Neural cell (in vitro differentiated cells): Measurements from ENCODE around the gene ADCY2. TPM values are rescaled to one million over a fixed set of nuclear protein-coding genes. Genes with fewer than 3 reads are reported as not detected.

Experiments used
- H2AFZ ChIP-seq: fragments of 200-600, 300-800 bp; sonication (generic), shearing (Covaris generic); 2 replicates; pipeline ENCODE4 v1.6.0; 2014; ENCODE audit warnings: low read depth, mild to moderate bottlenecking, antibody characterized with exemption, low read length, moderate library complexity
- H3F3A ChIP-seq: fragments of 200-600 bp; shearing (Covaris generic); 2 replicates; pipeline ENCODE4 v1.6.1; 2016; ENCODE audit warnings: mild to moderate bottlenecking, moderate library complexity, mixed read lengths, antibody characterized with exemption, low read length; ENCODE audit not compliant: insufficient read depth, poor library complexity, severe bottlenecking
- H3K27ac ChIP-seq: fragments of 200-600, 300-800 bp; sonication (generic), shearing (Covaris generic); 2 replicates; pipeline ENCODE4 v1.5.1; 2014; ENCODE audit warnings: mild to moderate bottlenecking, low read length, moderate library complexity
- H3K27me3 ChIP-seq: fragments of 300-800, 200-600 bp; sonication (generic), shearing (Covaris generic); 2 replicates; pipeline ENCODE4 v1.6.0; 2014; ENCODE audit warnings: mild to moderate bottlenecking, low read depth, low read length, moderate library complexity; ENCODE audit not compliant: insufficient read depth
- H3K36me3 ChIP-seq: fragments of 300-800, 200-600 bp; sonication (generic), shearing (Covaris generic); 2 replicates; pipeline ENCODE4 v1.5.1; 2014; ENCODE audit warnings: mild to moderate bottlenecking, antibody characterized with exemption, low read length, moderate library complexity; ENCODE audit not compliant: insufficient read depth
- H3K4me2 ChIP-seq: fragments of 300-800, 200-600 bp; sonication (generic), shearing (Covaris generic); 2 replicates; pipeline ENCODE4 v1.6.0; 2014; ENCODE audit warnings: mild to moderate bottlenecking, low read length
- H3K4me3 ChIP-seq: fragments of 300-800, 200-600 bp; sonication (generic), shearing (Covaris generic); 2 replicates; pipeline ENCODE4 v1.5.1; 2014; ENCODE audit warnings: mild to moderate bottlenecking, low read length, moderate library complexity
- H3K79me2 ChIP-seq: fragments of 200-600 bp; shearing (Covaris generic); replicated peaks from 2 replicates; pipeline ENCODE4 v1.6.0; 2014; ENCODE audit warnings: mild to moderate bottlenecking, low read length, moderate library complexity; ENCODE audit not compliant: insufficient read depth
- H3K9ac ChIP-seq: fragments of 300-800, 200-600 bp; sonication (generic), shearing (Covaris generic); 2 replicates; pipeline ENCODE4 v1.6.1; 2016; ENCODE audit warnings: mild to moderate bottlenecking, low read length, mixed read lengths
- H3K9me2 ChIP-seq: fragments of 200-600 bp; shearing (Covaris generic); 2 replicates; pipeline ENCODE4 v1.6.1; 2016; ENCODE audit warnings: mild to moderate bottlenecking, low read length, mixed read lengths; ENCODE audit not compliant: insufficient read depth
- H3K9me3 ChIP-seq: fragments of 200-600, 300-800 bp; sonication (generic), shearing (Covaris generic); 2 replicates; pipeline ENCODE4 v1.6.1; 2016; ENCODE audit warnings: mild to moderate bottlenecking, mixed run types, low read length, moderate library complexity, mixed read lengths
- H4K20me1 ChIP-seq: fragments of 200-600 bp; shearing (Covaris generic); 2 replicates; pipeline ENCODE4 v1.6.1; 2016; ENCODE audit warnings: mild to moderate bottlenecking, mixed run types; ENCODE audit not compliant: insufficient read depth
- CTCF ChIP-seq: fragments of 450-650 bp; IDR thresholded peaks from 2 replicates; pipeline ENCODE4 v1.5.1; 2014; ENCODE audit warnings: antibody characterized with exemption, mild to moderate bottlenecking, moderate library complexity; ENCODE audit not compliant: poor library complexity, severe bottlenecking
- EP300 ChIP-seq: fragments of 450-650 bp; conservative IDR thresholded peaks from 2 replicates; pipeline ENCODE4 v1.6.1; 2014; ENCODE audit warnings: antibody characterized with exemption, mild to moderate bottlenecking, moderate library complexity; ENCODE audit not compliant: poor library complexity, severe bottlenecking
- EZH2 ChIP-seq: fragments of 200-600, 300-800 bp; shearing (Covaris generic), sonication (generic); IDR thresholded peaks from 2 replicates; pipeline ENCODE4 v1.6.1; 2014; ENCODE audit warnings: antibody characterized with exemption, low read length, borderline replicate concordance, mild to moderate bottlenecking; ENCODE audit not compliant: insufficient read depth, poor library complexity, severe bottlenecking
- MXI1 ChIP-seq: fragments of 450-650 bp; conservative IDR thresholded peaks from 2 replicates; pipeline ENCODE4 v1.6.1; 2014; ENCODE audit warnings: antibody characterized with exemption, mild to moderate bottlenecking; ENCODE audit not compliant: poor library complexity, severe bottlenecking
- POLR2AphosphoS5 ChIP-seq: IDR thresholded peaks from 2 replicates; pipeline ENCODE4 v1.6.1; 2012
- RAD21 ChIP-seq: fragments of 450-650 bp; conservative IDR thresholded peaks from 2 replicates; pipeline ENCODE4 v1.6.1; 2014; ENCODE audit warnings: antibody characterized with exemption, mild to moderate bottlenecking, moderate library complexity
- REST ChIP-seq: IDR thresholded peaks from 2 replicates; pipeline ENCODE4 v1.6.1; 2012; ENCODE audit warnings: borderline replicate concordance
- SMC3 ChIP-seq: fragments of 450-650 bp; conservative IDR thresholded peaks from 2 replicates; pipeline ENCODE4 v1.6.1; 2014; ENCODE audit warnings: antibody characterized with exemption, mild to moderate bottlenecking, moderate library complexity; ENCODE audit not compliant: poor library complexity
- TAF1 ChIP-seq: IDR thresholded peaks from 2 replicates; pipeline ENCODE4 v1.6.1; 2012; ENCODE audit warnings: low read depth
- polyA plus RNA-seq: library from polyadenylated mRNA; depleted of rRNA; stranded (reverse); fragments of >200 nt; gene quantifications from 2 replicates; pipeline ENCODE4 v1.2.3, GENCODE V29; 2014

ADCY2 gene
- polyA plus RNA-seq, 1 donor from 2014 or later, result 1.9 TPM

DNA sequence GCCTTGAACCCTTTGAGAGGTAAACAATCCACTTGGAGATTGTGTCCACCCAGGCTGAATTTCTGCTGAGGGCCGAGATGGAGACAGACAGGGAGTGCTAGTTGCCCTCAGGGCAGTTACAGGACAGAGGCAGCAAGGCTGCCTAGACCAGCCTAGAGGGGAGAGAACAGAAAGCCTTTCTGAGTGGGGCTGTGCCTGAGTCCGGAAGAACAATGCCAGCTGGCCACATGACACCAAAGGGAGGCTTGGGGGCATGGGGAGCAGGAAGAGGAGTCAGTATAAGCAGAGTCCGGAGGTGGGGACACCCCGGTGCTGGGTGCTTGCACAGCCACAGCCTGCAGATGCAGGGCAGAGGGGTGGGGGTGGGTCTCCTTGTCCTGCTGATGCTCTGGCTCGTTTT, 309.3 kb downstream of the ADCY2 start:
- TF ChIP-seq POLR2AphosphoS5 (no peak), TAF1 (no peak), EP300 (no peak), EZH2 (no peak), CTCF (no peak), MXI1 (no peak)
- Histone ChIP-seq H3K4me2 (no peak overlapping the region), H3K9ac (no peak overlapping the region), H3K36me3 (no peaks in the 10 kb centered on the region), H3K27ac (no peak overlapping the region), H4K20me1 (no peaks in the 10 kb centered on the region), H3K9me3 (no peaks in the 10 kb centered on the region), H2AFZ (no peak overlapping the region), H3K79me2 (no peaks in the 10 kb centered on the region), H3K27me3 (no peaks in the 10 kb centered on the region), H3F3A (no peaks in the 10 kb centered on the region), H3K9me2 (no peaks in the 10 kb centered on the region), H3K4me3 (no peak overlapping the region)

GRCh38 chr5:7705736-7706135, 309.8 kb downstream of the ADCY2 start:
- Histone ChIP-seq H2AFZ (no peak overlapping the region), H4K20me1 (no peaks in the 10 kb centered on the region), H3K9me3 (no peaks in the 10 kb centered on the region), H3K4me2 (no peak overlapping the region), H3K27me3 (no peaks in the 10 kb centered on the region), H3K9ac (no peak overlapping the region), H3K4me3 (no peak overlapping the region), H3K27ac (no peak overlapping the region), H3K79me2 (no peaks in the 10 kb centered on the region), H3K36me3 (no peaks in the 10 kb centered on the region), H3F3A (no peaks in the 10 kb centered on the region), H3K9me2 (no peaks in the 10 kb centered on the region)
- TF ChIP-seq SMC3 (no peak), RAD21 (no peak)

DNA sequence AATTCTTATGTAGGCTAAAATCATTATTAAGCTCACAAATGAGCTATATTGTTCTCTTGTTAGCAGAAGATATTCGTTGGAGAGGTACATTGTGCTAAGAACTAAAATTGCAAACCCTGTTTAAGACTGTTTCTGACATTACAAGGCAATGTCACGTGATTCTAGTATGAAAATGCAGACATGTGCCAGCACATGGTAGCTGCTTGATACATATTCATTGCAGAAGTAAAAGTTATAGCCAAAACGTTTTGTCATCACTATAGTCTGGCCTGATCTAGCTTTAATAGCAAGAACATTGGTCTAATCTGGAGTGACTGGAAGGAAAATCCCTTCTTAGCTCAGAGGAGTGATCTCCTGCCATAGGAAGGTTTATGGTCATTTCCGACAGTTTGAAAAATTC, 310.3 kb downstream of the ADCY2 start:
- Histone ChIP-seq H3K79me2 (no peaks in the 10 kb centered on the region), H3K4me2 (no peak overlapping the region), H2AFZ (no peak overlapping the region), H3K27ac (no peak overlapping the region), H3K4me3 (no peak overlapping the region), H4K20me1 (no peaks in the 10 kb centered on the region), H3K27me3 (no peaks in the 10 kb centered on the region), H3K36me3 (no peaks in the 10 kb centered on the region), H3F3A (no peaks in the 10 kb centered on the region), H3K9me2 (no peaks in the 10 kb centered on the region), H3K9ac (no peak overlapping the region), H3K9me3 (no peaks in the 10 kb centered on the region)
- TF ChIP-seq EP300 (no peak), SMC3 (no peak), TAF1 (no peak), RAD21 (no peak), EZH2 (no peak)

- Histone ChIP-seq H3K4me2 (no peak overlapping the region), H3K9me3 (no peaks in the 10 kb centered on the region), H3K27me3 (no peaks in the 10 kb centered on the region), H3K9ac (no peak overlapping the region), H3K9me2 (no peaks in the 10 kb centered on the region), H3K27ac (no peak overlapping the region), H2AFZ (no peak overlapping the region), H3K36me3 (no peaks in the 10 kb centered on the region), H4K20me1 (no peaks in the 10 kb centered on the region), H3K4me3 (no peak overlapping the region), H3K79me2 (no peaks in the 10 kb centered on the region), H3F3A (no peaks in the 10 kb centered on the region)
- no peak for TF ChIP-seq RAD21
- TF ChIP-seq MXI1, result no peak
- no peak for TF ChIP-seq POLR2AphosphoS5
- no peak for TF ChIP-seq CTCF
- TF ChIP-seq TAF1, result no peak
- no peak for TF ChIP-seq REST
- TF ChIP-seq EP300, result no peak
- TF ChIP-seq EZH2, result no peak
- no peak for TF ChIP-seq SMC3
Measured at GRCh38 chr5:7714119-7714518, 318.2 kb downstream of the ADCY2 start.
